A673 (cell line): ENCODE data around the gene RNF182. TPM values are rescaled to one million over a fixed set of nuclear protein-coding genes. Genes with fewer than 3 reads are reported as not detected.
"Not testable (repeated sequence)": the region's sequence is repeated elsewhere in the genome, so short reads cannot be mapped to it uniquely, and the experiment has no call there.

Experiments used
- BruUV-seq: library from RNA; stranded (reverse); fragments of 400-500 nt; replicated peaks from 2 replicates; lab custom pipeline; 2021; lab: Mats Ljungman, UMichigan
- CTCF ChIA-PET: fragments of 300-600 bp; sonication (Branson Sonifier 250); formaldehyde crosslinking; loops from one replicate; lab custom pipeline; 2022; ENCODE audit warnings: antibody characterized with exemption; lab: Charles Lee
- POLR2A ChIA-PET: fragments of 300-600 bp; sonication (Branson Sonifier 250); formaldehyde crosslinking; loops from one replicate; lab custom pipeline; 2022; ENCODE audit warnings: antibody characterized with exemption; ENCODE audit not compliant: low non-redundant PET; lab: Charles Lee
- DNase-seq: peaks from one replicate; pipeline ENCODE4 v3.0.0-alpha.2; 2015; ENCODE audit warnings: low spot score
- H3K27ac ChIP-seq: fragments of 200-600 bp; sonication (generic); 2 replicates; pipeline ENCODE4 v1.5.1; 2016; ENCODE audit warnings: mixed run types, low read depth, mild to moderate bottlenecking, mixed read lengths, antibody characterized with exemption, low read length; ENCODE audit not compliant: poor library complexity, severe bottlenecking
- H3K27me3 ChIP-seq: fragments of 200-600 bp; sonication (generic); replicated peaks from 2 replicates; pipeline ENCODE4 v1.6.1; 2017; ENCODE audit warnings: mixed run types, low read depth, mild to moderate bottlenecking, mixed read lengths, antibody characterized with exemption, low read length; ENCODE audit not compliant: insufficient read depth, poor library complexity
- H3K36me3 ChIP-seq: fragments of 200-600 bp; sonication (generic); 2 replicates; pipeline ENCODE4 v1.6.1; 2016; ENCODE audit warnings: mixed run types, mild to moderate bottlenecking, mixed read lengths, antibody characterized with exemption, low read length; ENCODE audit not compliant: insufficient read depth, poor library complexity, severe bottlenecking
- H3K4me1 ChIP-seq: fragments of 200-600 bp; sonication (generic); 2 replicates; pipeline ENCODE4 v1.6.1; 2017; ENCODE audit warnings: mixed run types, mild to moderate bottlenecking, mixed read lengths, antibody characterized with exemption, low read length; ENCODE audit not compliant: insufficient read depth, poor library complexity, severe bottlenecking
- H3K4me3 ChIP-seq: fragments of 200-600 bp; sonication (generic); 2 replicates; pipeline ENCODE4 v1.5.1; 2016; ENCODE audit warnings: low read depth, mixed run types, mild to moderate bottlenecking, mixed read lengths, low read length; ENCODE audit not compliant: poor library complexity, severe bottlenecking
- H3K9me3 ChIP-seq: fragments of 200-600 bp; sonication (generic); 2 replicates; pipeline ENCODE4 v1.6.1; 2016; ENCODE audit warnings: mixed run types, low read depth, mild to moderate bottlenecking, mixed read lengths, antibody characterized with exemption, low read length; ENCODE audit not compliant: poor library complexity, severe bottlenecking
- CTCF ChIP-seq: fragments of 300-800, 200-600 bp; sonication (generic); conservative IDR thresholded peaks from 2 replicates; pipeline ENCODE4 v1.5.1; 2017; ENCODE audit warnings: low read depth, mild to moderate bottlenecking, antibody characterized with exemption, low read length, moderate library complexity, mixed read lengths
- EZH2 ChIP-seq: fragments of 200-600 bp; sonication (generic); IDR thresholded peaks from 2 replicates; pipeline ENCODE4 v1.6.1; 2017; ENCODE audit warnings: borderline replicate concordance, low read depth, mild to moderate bottlenecking, mixed read lengths, antibody characterized with exemption, low read length; ENCODE audit not compliant: poor library complexity, severe bottlenecking
- intact Hi-C: fragments of 100-400 bp; cut with micrococcal nuclease; formaldehyde crosslinking; loops from one replicate; pipeline ENCODE4 v1.10.0; 2022; ENCODE audit not compliant: unreplicated experiment
- total RNA-seq: library from RNA; stranded (reverse); gene quantifications from 2 replicates; pipeline ENCODE4 v1.2.3, GENCODE V29; 2021

Gene RNF182
- total RNA-seq, 1 experiment from 2014 or later, result 20.8 TPM

GRCh38 chr6:14016432-14016831 is 91.7 kb downstream of the RNF182 start:
- BruUV-seq, result no TSS peak
- intact Hi-C loops, result no loop called here
- ChIA-PET CTCF (no interaction called here), POLR2A (no interaction called here)
- Histone ChIP-seq H3K27ac (no peak overlapping the region), H3K9me3 (no peaks in the 10 kb centered on the region), H3K4me1 (no peaks in the 10 kb centered on the region), H3K27me3 (no peaks in the 10 kb centered on the region), H3K36me3 (no peaks in the 10 kb centered on the region), H3K4me3 (no peak overlapping the region)
- TF ChIP-seq CTCF (no peak), EZH2 (no peak)
- no peak for DNase-seq

- intact Hi-C loops, result no loop called here
Measured at GRCh38 chr6:14016935-14017625, 92.3 kb downstream of the RNF182 start.

GRCh38 chr6:14017626-14018475 is 93.1 kb downstream of the RNF182 start:
- H3K27me3 ChIP-seq, result no peaks in the 10 kb centered on the region
- H3K4me1 ChIP-seq, result no peaks in the 10 kb centered on the region
- ChIA-PET POLR2A (interaction anchor here (0.6 kb wide), 1 partner anchor 1776 kb away, joined by 5 read pairs; no protein-coding TSS in a partner anchor), CTCF (no interaction called here)
- no peak overlapping the region for H3K27ac ChIP-seq
- intact Hi-C loops, result no loop called here
- TF ChIP-seq CTCF (no peak), EZH2 (no peak)
- no TSS peak for BruUV-seq
- H3K4me3 ChIP-seq, result no peak overlapping the region
- H3K36me3 ChIP-seq, result no peaks in the 10 kb centered on the region
- no peaks in the 10 kb centered on the region for H3K9me3 ChIP-seq
- DNase-seq, result no peak

More at GRCh38 chr6:14016935-14017625, 92.3 kb downstream of the RNF182 start:
- TF ChIP-seq CTCF, result no peak
- CTCF ChIA-PET, result no interaction called here
- H3K9me3 ChIP-seq, result no peaks in the 10 kb centered on the region
- BruUV-seq, result no TSS peak
- DNase-seq, result no peak
- H3K4me3 ChIP-seq, result no peak overlapping the region
- no peaks in the 10 kb centered on the region for H3K27me3 ChIP-seq
- H3K4me1 ChIP-seq, result no peaks in the 10 kb centered on the region
- no peak overlapping the region for H3K27ac ChIP-seq
- POLR2A ChIA-PET, result no interaction called here
- no peaks in the 10 kb centered on the region for H3K36me3 ChIP-seq

- H3K9me3 ChIP-seq, intact Hi-C loops, H3K36me3 ChIP-seq, H3K27ac ChIP-seq, H3K4me3 ChIP-seq, H3K27me3 ChIP-seq, BruUV-seq, H3K4me1 ChIP-seq, DNase-seq, CTCF ChIA-PET: not testable (repeated sequence)
- POLR2A ChIA-PET, result interaction anchor here (0.6 kb wide), 1 partner anchor 1776 kb away, joined by 5 read pairs; no protein-coding TSS in a partner anchor
Measured at GRCh38 chr6:14018559-14018958, 93.8 kb downstream of the RNF182 start.
